GM21381 (cell line): ENCODE results near the gene ADRA1B.

Source experiments
- ATAC-seq: cut with Tn5 transposase; IDR thresholded peaks from one replicate; pipeline ENCODE4 v1.9.1; 2021; ENCODE audit warnings: mild to moderate bottlenecking, moderate library complexity; ENCODE audit not compliant: unreplicated experiment

The ADRA1B gene

DNA sequence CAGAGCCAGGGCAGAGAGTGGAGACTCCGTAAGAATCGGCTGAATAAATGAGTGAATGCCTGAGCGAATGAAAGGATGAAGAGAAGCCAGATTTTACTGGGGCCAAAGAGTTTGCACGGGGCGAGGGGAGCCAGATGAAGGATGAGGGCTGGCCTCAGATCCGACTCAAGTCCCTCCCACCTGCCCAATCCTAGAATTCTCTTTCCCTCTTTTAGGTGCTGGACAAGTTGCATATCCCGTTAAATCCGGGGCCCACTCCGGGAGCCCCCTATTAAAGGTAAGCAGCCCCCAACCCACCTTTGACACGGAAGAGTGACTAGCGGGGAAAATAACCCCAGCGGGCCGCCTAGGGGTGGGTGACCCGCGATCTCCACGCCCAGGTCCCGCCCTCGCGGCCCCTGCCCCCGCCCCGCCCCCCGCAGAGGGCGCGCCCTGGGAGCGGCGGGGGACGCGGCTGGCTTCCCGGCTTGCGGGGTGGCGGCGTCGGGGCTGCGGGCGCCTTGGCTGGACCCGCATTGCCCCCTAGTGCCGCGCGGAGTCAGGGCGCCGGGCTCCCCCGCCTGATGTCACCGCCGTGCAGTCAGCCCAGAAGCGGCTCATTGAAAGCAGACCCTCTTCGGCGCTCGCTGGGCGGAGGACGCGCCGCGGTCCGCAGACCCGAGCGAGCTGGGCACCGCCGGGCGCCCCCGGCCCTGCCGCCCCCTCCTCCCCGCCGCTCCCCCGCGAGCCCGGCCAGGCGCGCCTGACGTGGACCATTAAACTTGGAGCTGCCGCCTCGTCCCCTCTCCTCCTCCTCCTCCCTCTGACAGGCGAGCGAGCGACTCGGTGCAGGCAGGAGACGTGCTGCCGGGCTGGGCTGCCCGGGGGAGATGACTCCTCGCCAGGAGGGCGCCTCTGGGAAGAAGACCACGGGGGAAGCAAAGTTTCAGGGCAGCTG is at the start of gene ADRA1B:
ADRA1B (plus strand) TSS at position 579 of the 937 bp plus-strand sequence. CDS start 424 bp downstream, outside the sequence.
- ATAC-seq = peak; percentile 69

DNA sequence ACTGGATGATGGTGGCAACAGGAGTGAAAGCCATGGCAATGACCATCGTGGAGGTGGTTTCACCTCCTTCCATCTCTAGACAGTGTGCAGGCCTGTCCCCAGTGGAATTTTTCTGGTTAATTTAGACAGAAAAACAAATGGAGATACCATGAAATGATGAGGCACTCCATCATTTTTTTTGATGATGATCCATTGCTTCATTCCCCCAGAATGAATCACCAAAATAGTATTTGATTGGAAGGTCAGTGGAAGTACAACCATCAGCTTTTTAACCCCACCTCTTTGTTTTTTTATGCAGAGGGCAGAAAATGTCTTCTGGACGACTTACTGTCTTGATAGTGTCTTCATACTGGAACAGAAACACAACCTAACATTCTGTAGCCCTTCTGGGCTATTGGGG is 42.6 kb upstream of the ADRA1B start:
- ATAC-seq = no peak

DNA sequence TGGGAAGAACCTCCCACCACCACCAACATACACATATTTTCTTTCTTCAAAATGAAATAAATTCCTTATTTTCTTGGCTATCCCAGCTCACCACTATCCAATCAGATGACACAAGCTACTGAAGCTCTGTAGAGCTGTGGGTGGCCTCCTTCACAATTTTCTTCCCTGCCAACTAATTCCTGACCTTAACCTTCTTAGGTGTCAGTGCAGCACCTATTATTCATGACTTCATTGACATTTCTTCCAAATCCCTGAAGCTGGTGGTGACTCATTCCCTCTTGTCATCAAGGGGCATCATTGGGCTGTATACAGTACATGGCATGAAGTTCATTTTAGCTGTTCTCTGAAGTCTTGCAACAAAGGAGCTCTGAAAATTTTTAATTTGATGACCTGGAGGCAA is 42.0 kb upstream of the ADRA1B start:
- no peak for ATAC-seq

DNA sequence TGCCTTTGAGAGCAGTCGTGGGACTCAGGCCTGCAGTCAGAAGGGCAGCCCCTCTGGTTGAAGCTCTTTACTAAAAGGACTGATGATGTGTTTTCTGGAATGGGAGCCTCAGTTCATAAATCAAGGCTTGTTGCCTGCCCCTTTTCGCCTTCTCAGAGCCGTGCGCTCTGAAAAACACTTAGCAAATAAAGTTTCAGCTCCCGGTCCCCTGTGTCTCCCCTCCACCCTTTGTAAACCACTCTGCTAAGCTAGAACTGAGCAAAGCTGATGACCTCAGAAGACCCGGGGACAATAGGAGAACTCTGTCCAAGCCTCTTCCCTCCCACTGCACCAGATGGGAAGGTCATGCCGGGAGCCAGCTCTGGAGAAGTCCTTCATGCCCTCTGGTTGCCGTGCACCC is 39.3 kb upstream of the ADRA1B start:
- no peak for ATAC-seq

DNA sequence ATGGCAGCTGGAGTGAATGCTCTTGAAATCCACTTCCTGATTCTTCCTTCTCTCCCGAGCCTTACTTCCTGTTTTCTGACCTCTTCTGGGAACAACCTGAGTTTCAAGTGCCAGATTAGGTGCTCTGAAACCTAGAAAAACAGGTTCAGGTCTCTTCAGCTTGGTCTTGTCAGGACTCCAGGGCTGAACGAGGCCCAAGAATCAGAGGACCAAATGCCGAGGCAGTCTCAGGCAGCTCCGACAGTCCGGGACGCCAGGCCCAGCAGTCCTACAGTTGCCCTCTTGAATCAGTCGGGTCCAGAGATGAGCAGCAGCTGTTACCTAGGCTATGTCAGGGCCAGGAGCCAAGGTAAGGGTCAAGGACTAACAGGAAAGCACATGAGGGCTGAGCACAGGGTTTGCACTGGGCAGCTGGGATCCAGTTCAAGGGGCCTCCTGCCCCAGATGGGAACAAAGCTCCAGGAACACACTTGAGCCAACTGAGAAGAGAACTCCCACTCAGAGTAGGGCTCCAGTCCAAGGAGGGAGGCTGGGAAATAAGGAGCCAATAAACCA is 38.3 kb upstream of the ADRA1B start:
- ATAC-seq = no peak

DNA sequence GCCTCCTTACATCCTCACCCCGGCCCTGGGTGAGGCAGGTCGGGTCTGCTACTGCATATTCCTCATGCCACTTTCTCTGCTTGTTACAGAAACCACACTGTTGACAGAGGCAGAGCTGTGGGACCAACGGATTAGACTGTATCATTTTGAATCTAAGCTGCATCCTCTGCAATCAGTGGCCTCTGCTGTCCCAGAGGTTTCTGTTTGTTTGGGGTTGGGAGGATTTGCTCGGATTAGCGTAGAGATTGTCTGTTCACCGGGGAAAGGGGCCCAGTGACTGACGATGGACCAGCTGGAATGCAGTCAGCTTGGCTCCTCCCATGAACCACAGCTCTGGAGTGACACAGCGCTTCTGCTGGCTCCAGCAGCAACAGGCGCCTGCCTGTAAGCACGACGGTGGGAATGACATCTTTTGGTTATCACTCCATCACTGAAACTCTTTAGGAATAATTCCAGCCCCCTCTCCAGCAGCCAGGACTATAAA is 37.3 kb upstream of the ADRA1B start:
- ATAC-seq = no peak

DNA sequence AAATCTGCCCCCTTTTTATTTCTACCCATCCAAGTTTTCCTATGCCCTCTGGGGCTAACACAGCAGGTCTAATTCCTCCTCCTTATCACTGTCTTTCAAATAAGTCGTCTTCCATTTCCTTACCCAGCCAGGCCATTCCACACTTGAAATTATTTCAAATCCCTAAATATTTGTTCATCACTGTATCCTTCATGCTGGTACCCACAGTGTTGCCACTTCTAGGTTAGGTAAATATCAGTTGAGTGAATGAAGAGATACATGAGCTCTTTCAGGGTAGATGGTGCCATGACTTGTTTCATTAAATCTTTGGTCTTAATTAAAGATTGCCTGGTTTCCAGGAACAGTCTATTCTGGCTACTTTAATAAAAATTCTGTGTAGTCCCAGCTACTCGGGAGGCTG is 35.6 kb upstream of the ADRA1B start:
- ATAC-seq = no peak

DNA sequence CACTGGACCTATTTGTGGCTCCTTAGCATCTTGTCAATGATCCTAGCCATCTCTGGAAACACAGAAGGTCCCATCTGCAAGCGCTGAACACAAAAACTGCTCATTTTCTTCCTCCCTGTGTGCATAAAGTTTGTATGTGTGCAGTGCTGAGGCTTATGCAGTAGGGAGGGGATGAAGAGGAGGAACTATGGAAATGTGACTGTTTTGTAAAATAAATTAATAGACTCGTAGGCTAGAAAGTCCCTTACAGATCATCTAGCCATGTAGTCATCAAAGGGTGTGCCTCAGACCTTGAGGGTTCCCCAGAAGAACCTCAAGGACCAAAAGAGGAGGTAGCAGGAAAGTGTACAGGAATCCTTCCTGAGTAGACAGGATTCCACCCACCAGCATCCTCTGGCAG is 34.3 kb upstream of the ADRA1B start:
- no peak for ATAC-seq

DNA sequence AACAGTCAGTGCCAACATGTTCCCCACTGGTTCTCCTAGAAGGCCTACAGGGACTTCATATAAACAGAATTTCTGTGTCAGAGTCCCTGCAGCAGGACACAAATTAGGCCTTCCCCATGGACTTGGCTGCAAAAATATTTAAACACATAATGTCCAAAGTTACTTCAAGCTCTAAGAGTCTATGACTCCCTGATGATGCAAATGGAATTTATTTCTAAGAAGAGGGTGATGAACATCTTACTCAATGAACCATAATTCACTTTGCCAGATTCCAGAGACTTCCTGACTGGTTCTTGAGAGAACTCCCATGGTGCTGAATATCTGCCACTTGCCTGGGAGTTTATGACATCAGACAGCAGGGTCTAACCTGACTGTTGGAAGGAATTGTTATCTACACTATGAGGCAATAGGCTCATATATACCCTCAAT is 32.7 kb upstream of the ADRA1B start:
- ATAC-seq = no peak

DNA sequence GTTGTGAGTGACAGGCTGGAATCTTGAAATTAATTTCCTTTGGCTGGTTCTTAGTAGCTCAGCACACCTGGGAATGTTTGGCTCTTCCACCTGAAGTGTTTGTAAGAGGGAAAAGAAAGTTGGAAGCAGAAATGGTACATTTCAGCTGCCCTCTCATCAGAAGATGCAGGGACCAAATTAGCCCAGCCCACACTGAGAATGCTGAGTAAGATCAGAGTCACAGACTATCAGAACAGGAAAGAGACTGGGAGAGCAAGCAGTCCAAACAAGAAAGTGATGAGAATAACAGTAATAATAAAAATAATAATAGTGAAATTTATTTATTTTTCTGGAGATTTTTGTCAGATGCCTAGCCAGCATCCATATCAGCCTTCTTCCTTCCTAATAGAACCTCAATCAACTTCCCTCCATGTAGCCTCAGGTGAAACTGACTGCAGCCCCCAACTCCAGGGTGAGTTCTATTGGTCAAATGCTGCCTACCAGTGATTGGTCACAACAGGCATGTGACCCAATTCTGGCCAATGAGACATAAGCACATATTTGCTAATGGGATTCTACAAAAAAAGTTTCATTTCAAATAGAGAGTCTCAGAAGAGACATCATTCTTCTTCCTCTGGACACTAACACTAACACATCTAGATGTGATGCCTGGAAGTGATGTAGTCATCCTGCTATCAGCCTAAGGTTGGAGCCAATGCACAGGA is 31.2 kb upstream of the ADRA1B start:
- no peak for ATAC-seq

DNA sequence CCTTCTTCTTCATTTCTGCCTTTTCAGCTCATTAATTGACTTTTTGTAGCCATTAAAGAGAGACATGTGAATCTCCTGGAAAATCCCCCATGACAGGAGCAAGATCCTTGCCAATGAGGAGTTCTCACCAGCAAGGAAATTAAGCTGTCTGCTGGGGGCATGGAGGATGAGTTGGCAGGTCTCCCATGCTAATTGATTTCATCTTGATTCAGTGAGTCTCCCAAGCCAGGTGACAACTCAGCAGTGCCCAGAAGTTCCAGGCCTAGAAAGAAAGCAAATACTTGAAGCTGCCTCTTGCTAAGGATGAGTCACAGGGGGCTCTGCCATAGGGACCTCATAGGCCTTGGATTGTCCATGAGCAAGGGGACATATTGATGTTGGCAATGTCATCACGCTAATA is 30.0 kb upstream of the ADRA1B start:
- no peak for ATAC-seq

DNA sequence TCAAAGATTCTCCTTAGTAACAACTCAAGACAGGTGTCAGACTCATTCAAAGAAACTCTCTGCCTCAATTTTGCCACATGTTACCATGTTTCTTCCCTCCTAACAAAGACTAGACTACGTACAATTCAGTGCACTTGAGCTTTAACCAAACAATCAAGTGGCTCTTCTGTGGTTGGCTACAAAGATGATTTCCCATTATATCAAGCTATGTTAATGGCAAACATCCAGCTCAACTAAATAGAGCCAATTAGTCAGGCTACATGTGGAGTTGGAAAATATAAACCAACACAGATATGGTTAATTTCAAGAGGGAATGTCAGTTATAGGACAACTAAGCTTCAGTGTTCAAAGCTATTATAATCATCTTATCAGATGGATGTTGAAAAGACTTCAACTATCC is 29.2 kb upstream of the ADRA1B start:
- ATAC-seq = no peak

DNA sequence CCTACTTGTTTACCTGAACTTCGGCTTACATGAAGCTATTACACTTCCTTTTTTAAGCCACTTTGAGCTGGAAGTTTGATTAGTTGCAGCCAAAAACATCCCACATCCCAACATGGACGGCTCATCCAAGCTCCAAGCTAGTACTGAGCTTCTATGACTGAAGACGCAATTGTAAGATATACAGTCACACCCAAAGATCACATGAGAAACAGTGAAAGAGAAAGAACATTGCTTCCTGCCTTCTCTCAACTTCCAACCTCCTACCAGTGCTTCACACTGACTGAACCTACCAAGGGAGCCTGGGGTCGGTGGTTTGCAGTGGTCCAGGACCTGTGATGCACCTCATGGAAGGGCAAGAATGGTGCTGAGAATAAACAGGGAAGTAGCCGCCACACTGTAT is 27.4 kb upstream of the ADRA1B start:
- ATAC-seq = no peak

DNA sequence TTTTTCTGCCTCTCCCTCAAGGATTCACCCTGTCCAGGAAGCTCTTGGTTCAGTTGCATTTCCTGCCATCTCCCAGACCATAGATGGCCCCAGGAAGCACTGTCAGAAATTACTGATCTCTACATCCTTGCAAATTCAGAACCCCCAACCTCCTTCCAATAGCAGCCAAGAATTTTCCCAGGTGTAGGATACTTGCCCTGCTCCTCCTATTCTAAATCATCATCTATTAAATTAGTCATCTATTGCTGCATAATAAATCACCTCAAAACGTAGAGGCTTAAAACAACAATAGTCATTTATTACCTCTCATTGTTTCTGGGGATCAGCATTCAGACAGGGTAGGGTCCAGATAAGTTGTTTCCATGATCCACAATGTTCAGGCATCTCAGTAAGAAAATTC is 26.1 kb upstream of the ADRA1B start:
- ATAC-seq = no peak

DNA sequence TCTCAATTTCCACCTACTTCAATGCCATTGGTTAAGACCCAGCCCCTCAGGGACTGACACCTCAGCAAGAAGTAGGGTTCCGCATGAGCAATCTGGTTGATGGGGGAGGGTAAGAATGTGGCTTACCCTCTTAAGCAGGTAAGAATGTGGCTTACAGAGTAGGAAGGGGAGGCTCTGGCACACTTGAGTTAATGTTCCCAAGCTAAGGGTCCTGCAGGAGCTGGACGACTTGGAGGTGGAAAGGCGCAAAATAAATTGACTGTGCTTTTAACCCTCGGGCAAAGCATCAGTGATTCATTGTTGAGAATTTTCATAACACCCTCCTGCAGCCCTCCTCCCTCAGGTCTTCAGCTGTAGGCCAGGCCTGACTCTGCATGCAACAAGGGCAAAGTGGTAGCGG is 24.9 kb upstream of the ADRA1B start:
- ATAC-seq = no peak

DNA sequence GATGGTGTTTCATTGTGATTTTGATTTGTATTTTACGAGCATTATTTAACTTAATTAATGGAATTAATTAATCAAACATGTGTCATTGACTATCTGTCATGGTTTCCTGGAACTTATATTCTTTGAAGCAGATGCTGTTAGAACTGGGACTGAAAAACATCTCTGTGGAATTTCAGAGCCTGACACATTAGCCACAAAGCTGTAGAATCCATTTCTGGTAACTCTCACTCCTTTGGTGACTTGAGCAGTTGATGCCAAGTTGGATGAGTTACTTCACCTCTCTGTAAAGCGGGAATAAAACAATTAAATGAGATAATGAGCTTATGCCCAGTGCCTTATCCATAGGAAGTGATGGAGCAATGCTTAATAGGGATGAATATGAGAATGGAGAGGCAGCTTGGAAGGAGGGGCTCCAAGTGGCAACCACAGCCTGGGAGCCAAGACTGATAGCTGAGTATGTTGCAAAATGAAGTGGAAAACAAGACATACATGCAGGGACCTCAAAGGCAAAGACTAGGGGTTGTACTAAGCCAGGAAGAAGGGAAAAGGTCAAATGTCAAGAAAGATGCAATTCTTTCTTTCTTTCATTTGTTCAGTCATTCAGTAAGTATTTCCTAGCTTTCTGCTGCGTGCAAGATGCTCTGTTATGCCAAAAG is 23.1 kb upstream of the ADRA1B start:
- ATAC-seq = no peak

DNA sequence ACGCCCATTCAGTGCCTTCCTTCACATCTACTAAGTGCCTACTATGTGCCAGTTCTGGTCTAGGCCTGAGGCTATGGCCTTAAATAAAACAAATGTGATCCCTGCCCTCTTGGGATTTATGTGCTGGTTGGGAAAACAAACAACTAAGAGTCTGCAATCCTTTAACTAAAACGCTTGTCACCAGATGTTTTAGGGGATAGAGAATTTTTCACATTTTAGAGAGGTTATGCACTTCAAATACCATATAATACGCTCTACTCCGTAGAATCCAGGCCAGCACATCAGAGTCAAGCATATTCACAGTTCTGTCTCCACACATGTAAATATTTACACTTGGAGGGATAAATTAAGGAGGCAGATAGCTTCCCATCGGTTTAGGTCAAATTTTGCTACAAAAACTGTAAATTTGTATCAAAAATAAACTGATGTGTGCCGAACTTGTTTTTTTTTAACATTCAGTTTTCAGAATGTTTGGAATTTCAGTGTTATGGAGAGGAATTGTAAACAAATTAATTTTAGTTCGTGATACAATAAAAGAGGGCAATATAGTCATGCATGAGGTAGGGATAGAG is 22.0 kb upstream of the ADRA1B start:
- no peak for ATAC-seq

DNA sequence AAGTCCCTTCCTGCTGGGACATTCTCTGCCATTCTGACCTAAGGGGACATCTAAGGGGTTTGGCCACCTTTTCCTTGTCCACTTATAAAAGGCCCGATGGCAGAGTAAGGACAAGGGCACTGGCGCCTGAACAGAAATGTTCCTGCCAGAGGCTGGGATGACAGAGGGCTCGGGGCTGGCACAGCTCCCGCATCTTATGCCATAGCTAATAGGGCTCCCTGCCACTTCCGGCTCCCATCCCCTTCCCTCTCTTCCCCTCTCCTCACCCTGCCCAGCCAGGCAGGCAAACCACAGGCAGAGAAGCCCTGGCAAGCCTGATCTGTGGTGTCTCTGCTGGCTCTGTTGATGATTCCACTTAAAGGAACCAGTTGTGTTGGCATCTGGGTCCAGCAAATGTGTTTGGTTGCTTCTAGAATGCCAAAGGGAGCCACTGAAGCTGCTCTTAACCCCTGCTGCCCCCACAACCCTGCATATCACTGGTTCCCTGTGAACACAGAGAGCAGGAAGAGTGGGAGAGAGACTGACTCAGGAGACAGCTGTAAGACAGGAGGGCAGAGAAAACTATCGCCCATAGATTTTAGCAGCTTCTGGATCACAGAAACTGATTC is 18.4 kb upstream of the ADRA1B start:
- ATAC-seq = no peak

DNA sequence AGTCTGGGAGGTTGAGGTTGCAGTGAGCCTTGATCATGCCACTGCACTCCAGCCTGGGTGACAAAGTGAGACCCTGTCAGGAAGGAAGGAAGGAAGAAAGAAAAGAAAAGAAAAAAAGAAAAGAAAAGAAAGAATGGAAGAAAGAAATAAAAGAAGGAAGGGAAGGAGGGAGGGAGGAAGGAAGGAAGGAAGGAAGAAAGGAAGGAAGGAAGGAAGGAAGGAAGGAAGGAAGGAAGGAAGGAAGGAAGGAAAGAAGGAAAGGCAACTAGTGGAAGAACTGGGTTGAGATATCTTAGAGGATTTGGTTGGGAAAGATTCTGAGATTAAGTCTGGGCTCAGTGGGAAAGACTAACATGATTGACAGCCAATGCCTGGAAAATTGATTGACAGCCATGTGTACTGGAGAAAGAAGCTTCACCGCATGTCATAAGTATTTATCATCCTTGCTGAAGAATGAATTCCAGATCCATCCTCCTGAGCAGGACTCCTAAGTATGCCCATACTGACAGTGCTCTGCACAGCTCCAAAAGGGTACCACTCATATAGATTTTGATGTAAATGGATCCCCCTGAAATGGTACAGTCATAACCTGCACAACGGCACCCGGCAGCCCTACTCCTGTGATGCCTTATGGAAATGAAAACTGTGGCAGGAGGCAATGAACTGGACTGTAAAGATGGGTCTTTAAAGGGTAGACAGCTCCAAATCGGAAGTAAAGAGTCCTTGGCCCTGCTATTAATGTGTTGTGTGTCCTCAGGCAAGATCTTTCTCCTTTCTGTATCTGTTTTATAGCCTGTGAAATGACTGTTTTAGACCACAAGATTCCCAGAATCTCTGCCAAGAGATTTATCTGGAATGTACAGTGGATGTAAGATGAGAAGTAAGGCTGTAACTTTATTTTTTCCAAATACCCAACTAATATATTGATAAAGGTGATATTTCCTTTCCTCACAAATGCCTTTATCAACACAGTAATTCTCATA is 16.9 kb upstream of the ADRA1B start:
- ATAC-seq = no peak
